CD4-positive, alpha-beta memory T cell (primary cell): ENCODE results near the gene BEST1. TPM values are rescaled to one million over a fixed set of nuclear protein-coding genes. Genes with fewer than 3 reads are reported as not detected.
"Not testable (repeated sequence)": the region's sequence is repeated elsewhere in the genome, so short reads cannot be mapped to it uniquely, and the experiment has no call there.

Source experiments
- CTCF ChIA-PET: fragments of 350-600 bp; sonication (Branson Sonifier 250); formaldehyde crosslinking; loops from one replicate; lab custom pipeline; 2021; ENCODE audit warnings: inconsistent platforms; ENCODE audit not compliant: partially characterized antibody; lab: Charles Lee
- POLR2A ChIA-PET: fragments of 350-600 bp; sonication (Branson Sonifier 250); formaldehyde crosslinking; loops from one replicate; lab custom pipeline; 2021; ENCODE audit not compliant: partially characterized antibody; lab: Charles Lee
- DNase-seq, 5 donors: peaks; one replicate each; pipeline versions ENCODE4 v3.0.0 to v3.0.0-alpha.2; 2020 to 2022; ENCODE audit warnings: mixed read lengths in 1 of 5
- H3K27ac ChIP-seq: one replicate; pipeline ENCODE4 v1.7.0; 2013; ENCODE audit warnings: low read depth, low read length
- H3K27me3 ChIP-seq: 2 replicates; pipeline ENCODE4 v1.7.0; 2013; ENCODE audit warnings: mild to moderate bottlenecking, low read length, moderate library complexity; ENCODE audit not compliant: insufficient read depth
- H3K36me3 ChIP-seq: 2 replicates; pipeline ENCODE4 v1.7.0; 2013; ENCODE audit warnings: mild to moderate bottlenecking, low read length, moderate library complexity; ENCODE audit not compliant: insufficient read depth
- H3K4me1 ChIP-seq: 2 replicates; pipeline ENCODE4 v1.7.0; 2013; ENCODE audit warnings: mild to moderate bottlenecking, low read length, moderate library complexity; ENCODE audit not compliant: insufficient read depth
- H3K4me3 ChIP-seq, 2 donors: one replicate each; pipeline ENCODE4 v1.7.0; 2013; ENCODE audit warnings: low read length in 2 of 2, mild to moderate bottlenecking in 1 of 2
- H3K9me3 ChIP-seq, 2 donors: one replicate each; pipeline ENCODE4 v1.7.0; 2013; ENCODE audit warnings: low read length in 2 of 2, control low read depth in 1 of 2; ENCODE audit not compliant: control insufficient read depth in 1 of 2
- H3K27ac Mint-ChIP-seq, 7 donors: one replicate each; pipeline ENCODE4 v1.8.0; 2020 to 2021; ENCODE audit warnings: mixed read lengths in 7 of 7, mild to moderate bottlenecking in 6 of 7, inconsistent platforms in 3 of 7, moderate library complexity in 3 of 7
- H3K27me3 Mint-ChIP-seq, 2 donors: one replicate each; pipeline ENCODE4 v1.8.0; 2020 to 2021; ENCODE audit warnings: mixed read lengths in 2 of 2
- H3K36me3 Mint-ChIP-seq, 2 donors: one replicate each; pipeline ENCODE4 v1.8.0; 2020 to 2021; ENCODE audit warnings: mixed read lengths in 2 of 2, inconsistent platforms in 1 of 2, mild to moderate bottlenecking in 1 of 2
- H3K4me1 Mint-ChIP-seq, 4 donors: one replicate each; pipeline ENCODE4 v1.8.0; 2020 to 2021; ENCODE audit warnings: mixed read lengths in 4 of 4, mild to moderate bottlenecking in 1 of 4
- H3K4me3 Mint-ChIP-seq, 8 donors: one replicate each; pipeline ENCODE4 v1.8.0; 2020 to 2021; ENCODE audit warnings: mixed read lengths in 8 of 8, mild to moderate bottlenecking in 7 of 8, moderate library complexity in 6 of 8, inconsistent platforms in 3 of 8
- H3K9me3 Mint-ChIP-seq, 8 donors: one replicate each; pipeline ENCODE4 v1.8.0; 2020 to 2021; ENCODE audit warnings: mixed read lengths in 8 of 8, mild to moderate bottlenecking in 5 of 8, inconsistent platforms in 3 of 8, moderate library complexity in 1 of 8
- intact Hi-C: fragments of 100-400 bp; cut with micrococcal nuclease; formaldehyde crosslinking; loops from one replicate; pipeline ENCODE4 v1.15.1; 2023
- polyA plus RNA-seq, 2 donors: library from polyadenylated mRNA; unstranded; fragments of 300-500 nt; fragmentation: Illumina TruSeq; gene quantifications; one replicate each; pipeline ENCODE4 v1.2.3, GENCODE V29; 2021
- total RNA-seq, 2 experiments: library from RNA; stranded (reverse); gene quantifications; one replicate each; pipeline ENCODE4 v1.2.3, GENCODE V29; 2021

Gene BEST1
- total and polyA plus RNA-seq, 4 experiments from 2014 or later, result 0.26 to 1.3 (median 0.89) TPM

GRCh38 chr11:61999141-61999975 lies 49.2 kb downstream of the BEST1 start:
- H3K4me1 ChIP-seq, result no peaks in the 10 kb centered on the region
- H3K9me3 Mint-ChIP-seq, result peaks cover 0 to 19% (median 13%) of the 10 kb centered on the region in 8 donors
- no peaks in the 10 kb centered on the region for H3K4me1 Mint-ChIP-seq
- intact Hi-C loops, result no loop called here
- no peaks in the 10 kb centered on the region for H3K9me3 ChIP-seq
- H3K4me3 ChIP-seq, result no peak overlapping the region
- H3K27ac Mint-ChIP-seq, result peak overlapping the region in 2 of 7 donors; percentile 43 to 86
- CTCF ChIA-PET, result interaction anchor here (0.9 to 1.3 kb wide), 2 partner anchors 82 kb away, joined by 3 read pairs; no protein-coding TSS in a partner anchor
- H3K27me3 ChIP-seq, result no peaks in the 10 kb centered on the region
- no peaks in the 10 kb centered on the region for H3K36me3 ChIP-seq
- DNase-seq, result no peak
- no peak overlapping the region for H3K4me3 Mint-ChIP-seq
- H3K27me3 Mint-ChIP-seq, result no peaks in the 10 kb centered on the region
- peaks cover 10 to 17% of the 10 kb centered on the region in 2 donors for H3K36me3 Mint-ChIP-seq
- POLR2A ChIA-PET, result interaction anchor here (0.7 to 1.2 kb wide), 2 partner anchors 22 to 31 kb away, joined by 3 to 6 read pairs; partner anchors contain the start of gene FTH1
- H3K27ac ChIP-seq, result no peak overlapping the region

- CTCF ChIA-PET, result no interaction called here
- H3K27ac Mint-ChIP-seq, result peak overlapping the region in 3 of 7 donors; percentile 4 to 37 (median 37)
These were observed 50.6 kb downstream of the BEST1 start for GRCh38 chr11:62000539-62001446.

DNA sequence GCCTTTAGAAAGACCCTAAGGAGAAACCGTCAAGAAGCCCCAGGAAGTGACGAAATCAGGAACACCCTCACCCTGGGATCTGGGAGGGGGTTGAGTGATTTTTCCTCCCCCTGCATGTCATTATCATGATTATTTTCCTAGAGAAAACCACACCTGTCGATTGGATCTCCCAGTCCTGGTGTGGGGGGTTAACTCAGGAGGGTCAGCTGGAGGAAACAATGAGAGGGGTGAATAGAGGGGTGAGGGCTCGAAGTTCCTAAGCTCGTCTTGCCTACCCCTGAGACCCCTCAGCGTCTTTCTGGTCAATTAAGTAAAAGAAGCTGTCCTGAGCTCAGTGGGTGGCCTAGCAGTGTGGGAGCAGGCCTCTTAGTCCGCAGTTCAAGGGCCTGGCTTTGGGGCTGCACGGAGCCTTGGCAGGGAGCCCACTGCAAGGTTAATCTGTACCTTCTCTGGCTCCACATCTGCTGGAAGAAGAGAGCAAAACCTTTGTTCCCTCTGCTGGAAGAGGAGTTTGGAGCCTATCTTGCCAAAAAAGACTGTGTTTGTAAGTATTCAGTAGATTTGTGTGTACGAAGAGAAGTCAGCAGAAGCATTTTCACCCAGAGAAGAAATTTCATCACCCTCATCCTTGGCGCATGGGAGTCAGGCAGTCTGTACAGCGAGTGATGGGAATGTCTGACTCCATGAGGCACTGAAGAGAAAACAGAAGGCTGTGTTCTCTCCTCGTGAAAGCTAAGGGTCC lies 51.5 kb downstream of the BEST1 start:
- Mint-ChIP-seq H3K27ac (peak overlapping the region in 1 of 7 donors; percentile 37), H3K9me3 (peaks cover 0 to 19% (median 13%) of the 10 kb centered on the region in 8 donors), H3K27me3 (peaks cover 0 to 2% of the 10 kb centered on the region in 2 donors), H3K4me3 (no peak overlapping the region), H3K4me1 (no peaks in the 10 kb centered on the region), H3K36me3 (peaks cover 10 to 17% of the 10 kb centered on the region in 2 donors)
- Histone ChIP-seq H3K27ac (no peak overlapping the region), H3K27me3 (no peaks in the 10 kb centered on the region), H3K4me1 (no peaks in the 10 kb centered on the region), H3K4me3 (no peak overlapping the region), H3K36me3 (no peaks in the 10 kb centered on the region), H3K9me3 (no peaks in the 10 kb centered on the region)
- DNase-seq, result no peak
- intact Hi-C loops, result no loop called here
- POLR2A ChIA-PET, result interaction anchor here (1.3 kb wide), 1 partner anchor 34 kb away, joined by 3 read pairs; no protein-coding TSS in a partner anchor
- CTCF ChIA-PET, result interaction anchor here (1.1 kb wide), 1 partner anchor 80 kb away, joined by 3 read pairs; no protein-coding TSS in a partner anchor

More at GRCh38 chr11:62000539-62001446, 50.6 kb downstream of the BEST1 start:
- Histone ChIP-seq H3K36me3 (no peaks in the 10 kb centered on the region), H3K9me3 (no peaks in the 10 kb centered on the region), H3K27ac (no peak overlapping the region), H3K27me3 (no peaks in the 10 kb centered on the region), H3K4me1 (no peaks in the 10 kb centered on the region), H3K4me3 (no peak overlapping the region)
- DNase-seq, result no peak
- Mint-ChIP-seq H3K4me3 (no peak overlapping the region), H3K4me1 (no peaks in the 10 kb centered on the region), H3K36me3 (peaks cover 10 to 17% of the 10 kb centered on the region in 2 donors), H3K27me3 (peaks cover 0 to 2% of the 10 kb centered on the region in 2 donors), H3K9me3 (peaks cover 0 to 19% (median 13%) of the 10 kb centered on the region in 8 donors)
- intact Hi-C loops, result no loop called here
- POLR2A ChIA-PET, result interaction anchor here (1.3 kb wide), 1 partner anchor 33 kb away, joined by 3 read pairs; no protein-coding TSS in a partner anchor

GRCh38 chr11:62002283-62002682 lies 52.1 kb downstream of the BEST1 start:
- H3K9me3 ChIP-seq, DNase-seq, H3K27me3 Mint-ChIP-seq, H3K4me3 Mint-ChIP-seq, H3K4me1 ChIP-seq, H3K36me3 ChIP-seq, H3K4me3 ChIP-seq, H3K27me3 ChIP-seq, H3K27ac ChIP-seq, intact Hi-C loops, H3K4me1 Mint-ChIP-seq: not testable (repeated sequence)
- ChIA-PET POLR2A (interaction anchor here (1.3 kb wide), 1 partner anchor 34 kb away, joined by 3 read pairs; no protein-coding TSS in a partner anchor), CTCF (interaction anchor here (1.1 kb wide), 1 partner anchor 80 kb away, joined by 3 read pairs; no protein-coding TSS in a partner anchor)
- H3K36me3 Mint-ChIP-seq, result peaks cover 10 to 17% of the 10 kb centered on the region in 2 donors
- peak overlapping the region in 2 of 7 donors; percentile 36 to 77 for H3K27ac Mint-ChIP-seq
- H3K9me3 Mint-ChIP-seq, result peaks cover 0 to 19% (median 13%) of the 10 kb centered on the region in 8 donors

DNA sequence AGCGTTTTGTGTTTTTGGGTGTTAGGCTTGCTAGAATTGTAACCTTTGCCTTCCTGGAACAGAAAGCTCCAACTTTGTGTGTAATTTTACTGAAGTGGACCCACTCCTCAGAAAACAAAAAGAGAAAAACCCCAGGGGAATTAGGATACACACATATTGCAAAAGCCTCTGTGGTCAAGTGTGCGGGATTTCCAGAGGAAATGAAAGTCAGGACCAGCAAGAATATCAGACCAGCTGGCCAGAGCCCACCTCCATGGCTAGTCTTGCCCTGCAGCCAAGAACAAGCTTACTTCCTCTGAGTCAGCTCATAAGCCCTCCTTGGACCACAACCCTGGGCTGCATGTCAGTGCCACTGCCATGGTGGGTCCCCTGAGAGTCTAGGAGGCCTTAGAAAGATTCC lies 54.3 kb downstream of the BEST1 start:
- Histone ChIP-seq H3K27me3 (no peaks in the 10 kb centered on the region), H3K9me3 (no peaks in the 10 kb centered on the region), H3K27ac (no peak overlapping the region), H3K36me3 (no peaks in the 10 kb centered on the region), H3K4me1 (no peaks in the 10 kb centered on the region), H3K4me3 (no peak overlapping the region)
- ChIA-PET POLR2A (no interaction called here), CTCF (interaction anchor here (1.2 kb wide), 1 partner anchor 105 kb away, joined by 3 read pairs; no protein-coding TSS in a partner anchor)
- H3K4me1 Mint-ChIP-seq, result no peaks in the 10 kb centered on the region
- no peak overlapping the region for H3K27ac Mint-ChIP-seq
- intact Hi-C loops, result no loop called here
- DNase-seq, result no peak
- peaks cover under 1 to 6% of the 10 kb centered on the region in 2 donors for H3K36me3 Mint-ChIP-seq
- no peak overlapping the region for H3K4me3 Mint-ChIP-seq
- peaks cover 0 to 5% of the 10 kb centered on the region in 2 donors for H3K27me3 Mint-ChIP-seq
- H3K9me3 Mint-ChIP-seq, result peaks cover 0 to 8% (median 1%) of the 10 kb centered on the region in 8 donors

DNA sequence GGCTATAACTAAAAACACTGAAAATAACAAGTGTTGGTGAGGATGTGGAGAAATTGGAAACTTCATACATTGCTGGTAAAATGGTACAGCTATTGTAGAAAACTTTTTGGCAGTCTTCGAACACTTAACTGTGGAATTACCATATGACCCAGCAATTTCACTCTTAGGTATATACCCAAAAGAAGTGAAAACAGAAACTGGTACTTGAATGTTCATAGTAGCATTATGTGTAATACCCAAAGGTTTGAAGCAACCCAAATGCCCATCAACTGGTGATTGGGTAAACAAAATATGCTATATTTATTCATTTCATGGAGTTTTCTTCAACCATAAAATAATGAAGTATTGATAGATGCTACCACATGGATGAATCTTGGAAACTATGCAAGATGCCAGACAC lies 58.0 kb downstream of the BEST1 start:
- peaks cover 0 to 8% of the 10 kb centered on the region in 2 donors for H3K27me3 Mint-ChIP-seq
- ChIA-PET POLR2A (interaction anchor here (1.0 kb wide), 1 partner anchor 13 kb away, joined by 5 read pairs; no protein-coding TSS in a partner anchor), CTCF (no interaction called here)
- Histone ChIP-seq H3K4me3 (no peak overlapping the region), H3K36me3 (no peaks in the 10 kb centered on the region), H3K4me1 (no peaks in the 10 kb centered on the region), H3K27ac (no peak overlapping the region), H3K9me3 (no peaks in the 10 kb centered on the region), H3K27me3 (no peaks in the 10 kb centered on the region)
- no peak overlapping the region for H3K4me3 Mint-ChIP-seq
- no peak overlapping the region for H3K27ac Mint-ChIP-seq
- no peaks in the 10 kb centered on the region for H3K36me3 Mint-ChIP-seq
- intact Hi-C loops, result no loop called here
- no peaks in the 10 kb centered on the region for H3K4me1 Mint-ChIP-seq
- no peak for DNase-seq
- peaks cover 0 to 2% (median 0%) of the 10 kb centered on the region in 8 donors for H3K9me3 Mint-ChIP-seq
